Measurements from ENCODE around the gene CERS6. TPM values are rescaled to one million over a fixed set of nuclear protein-coding genes. Genes with fewer than 3 reads are reported as not detected.
"Not testable (repeated sequence)": the region's sequence is repeated elsewhere in the genome, so short reads cannot be mapped to it uniquely, and the experiment has no call there.

Gene CERS6
- total RNA-seq, 3 donors from 2014 or later = 14.1 to 17.2 (median 16.7) TPM

DNA sequence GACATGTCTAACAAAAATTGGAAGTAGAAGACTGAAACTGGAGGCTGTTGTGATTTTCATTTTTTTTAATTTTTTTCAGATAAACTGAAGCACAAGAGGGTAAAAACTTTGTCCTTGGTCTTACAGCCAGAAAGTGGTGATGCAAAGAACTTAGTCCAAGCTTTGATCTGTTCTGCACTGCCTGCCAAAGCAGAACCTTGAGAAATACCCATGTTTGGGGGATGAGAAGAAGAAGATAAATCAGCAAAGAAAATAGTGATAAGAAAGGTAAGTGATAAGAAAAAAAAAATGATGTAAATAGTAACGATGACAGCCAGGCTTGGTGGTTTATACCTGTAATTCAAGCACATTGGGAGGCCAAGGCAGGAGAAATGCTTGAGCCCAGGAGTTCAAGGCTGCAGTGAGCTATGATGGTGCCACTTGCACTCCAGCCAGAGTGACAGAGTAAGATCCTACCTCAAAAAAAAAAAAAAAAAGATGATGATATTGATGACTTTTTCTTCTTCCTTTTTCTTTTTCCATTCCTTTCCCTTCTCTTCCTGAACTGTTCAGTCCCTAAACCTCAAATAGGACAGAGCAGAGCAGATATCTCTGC is 331.8 kb downstream of the CERS6 start:
- ATAC-seq = no peak
- no peaks in the 10 kb centered on the region for H3K9me3 Mint-ChIP-seq
- DNase-seq = no peak
- no peak overlapping the region for H3K4me3 Mint-ChIP-seq
- H3K4me1 Mint-ChIP-seq (ENCODE audit: low read depth) = no peaks in the 10 kb centered on the region
- H3K36me3 Mint-ChIP-seq (ENCODE audit: insufficient read depth) = no peaks in the 10 kb centered on the region
- H3K27me3 Mint-ChIP-seq (ENCODE audit: low read depth) = peaks cover under 1% of the 10 kb centered on the region

DNA sequence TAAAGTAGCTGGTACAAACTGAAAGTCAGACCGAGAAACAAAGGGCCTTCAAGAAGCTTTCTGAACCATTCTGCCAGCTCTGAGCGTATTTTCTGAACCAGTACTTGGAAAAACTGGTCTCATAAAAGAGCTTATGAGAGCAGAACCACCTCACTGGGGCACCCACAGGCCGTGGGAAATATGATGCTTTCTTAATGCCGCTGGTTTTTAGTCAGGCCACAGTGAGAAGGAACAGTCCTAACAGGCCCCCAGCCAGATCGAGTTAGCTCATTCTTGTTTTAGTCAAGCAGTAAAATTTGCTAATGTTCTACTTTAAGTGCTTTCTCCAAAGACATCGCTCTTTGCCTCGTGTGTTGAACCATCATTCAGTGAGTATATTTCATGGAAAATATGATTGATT is 333.7 kb downstream of the CERS6 start:
- Mint-ChIP-seq H3K27me3 (ENCODE audit: low read depth) (peaks cover 6% of the 10 kb centered on the region), H3K4me3 (no peak overlapping the region), H3K4me1 (ENCODE audit: low read depth) (no peaks in the 10 kb centered on the region), H3K36me3 (ENCODE audit: insufficient read depth) (no peaks in the 10 kb centered on the region), H3K9me3 (no peaks in the 10 kb centered on the region)
- ATAC-seq (no peak), DNase-seq (no peak)

DNA sequence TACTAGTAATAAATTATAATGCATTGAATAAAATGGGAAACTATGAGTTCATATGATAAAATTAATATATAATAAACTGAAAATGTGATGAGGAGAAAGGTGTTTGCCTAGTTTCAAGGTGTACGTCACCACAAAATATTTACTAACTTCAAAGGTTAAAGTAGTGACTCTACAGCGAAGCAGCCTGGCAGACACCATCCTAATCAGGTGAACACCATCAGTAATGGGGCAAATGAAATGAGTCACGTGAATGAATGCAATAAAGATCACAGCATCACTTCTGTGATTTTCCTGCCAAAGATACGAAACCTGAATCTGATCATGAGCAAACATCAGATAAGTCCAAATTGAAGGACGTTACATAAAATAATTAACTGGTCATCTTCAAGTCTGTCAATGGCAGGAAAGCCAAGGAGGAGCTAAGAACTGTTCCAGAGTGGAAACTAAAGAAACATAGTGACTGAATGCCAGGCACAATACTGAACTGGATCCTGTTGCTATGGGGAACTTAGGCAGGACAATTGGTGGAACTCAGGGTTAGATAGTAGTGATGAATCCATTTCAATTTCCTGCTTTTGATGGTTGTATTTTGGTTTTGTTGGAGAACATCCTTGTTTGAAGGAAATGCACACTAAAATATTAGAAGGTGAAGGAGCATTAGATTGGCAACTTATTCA is 334.3 kb downstream of the CERS6 start:
- Mint-ChIP-seq H3K36me3 (ENCODE audit: insufficient read depth) (no peaks in the 10 kb centered on the region), H3K4me3 (no peak overlapping the region), H3K27me3 (ENCODE audit: low read depth) (peaks cover 6% of the 10 kb centered on the region), H3K4me1 (ENCODE audit: low read depth) (no peaks in the 10 kb centered on the region), H3K9me3 (no peaks in the 10 kb centered on the region)
- DNase-seq = no peak
- no peak for ATAC-seq

DNA sequence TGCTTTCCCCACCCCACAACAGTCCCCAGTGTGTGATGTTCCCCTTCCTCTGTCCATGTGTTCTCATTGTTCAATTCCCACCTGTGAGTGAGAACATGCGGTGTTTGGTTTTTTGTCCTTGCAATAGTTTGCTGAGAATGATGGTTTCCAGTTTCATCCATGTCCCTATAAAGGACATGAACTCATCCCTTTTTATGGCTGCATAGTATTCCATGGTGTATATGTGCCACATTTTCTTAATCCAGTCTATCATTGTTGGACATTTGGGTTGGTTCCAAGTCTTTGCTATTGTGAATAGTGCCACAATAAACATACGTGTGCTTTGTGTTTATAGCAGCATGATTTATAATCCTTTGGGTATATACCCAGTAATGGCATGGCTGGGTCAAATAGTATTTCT is 335.1 kb downstream of the CERS6 start:
- not testable (repeated sequence) for H3K36me3 Mint-ChIP-seq (ENCODE audit: insufficient read depth); H3K27me3 Mint-ChIP-seq (ENCODE audit: low read depth); H3K4me1 Mint-ChIP-seq (ENCODE audit: low read depth); ATAC-seq; DNase-seq; H3K4me3 Mint-ChIP-seq; H3K9me3 Mint-ChIP-seq

DNA sequence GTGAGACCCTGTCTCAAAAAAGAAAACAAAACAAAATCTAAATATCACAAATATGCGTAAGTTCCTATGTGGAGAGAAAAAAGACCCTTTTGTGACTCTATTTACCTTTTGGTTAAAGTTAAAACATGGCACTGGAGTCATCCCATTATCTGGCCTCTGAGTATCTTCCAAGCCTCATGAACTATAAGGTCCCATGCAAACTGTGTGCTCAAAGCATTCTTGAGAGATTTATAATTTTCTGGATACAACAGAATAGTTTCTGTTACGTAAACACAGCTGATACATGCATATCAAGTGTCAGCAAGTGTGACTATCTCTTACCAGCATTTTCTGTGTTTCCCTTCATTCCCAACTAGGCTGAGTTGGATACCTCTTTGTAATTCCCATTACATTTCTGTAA is 337.5 kb downstream of the CERS6 start:
- DNase-seq (no peak), ATAC-seq (no peak)
- no peaks in the 10 kb centered on the region for H3K9me3 Mint-ChIP-seq
- no peak overlapping the region for H3K4me3 Mint-ChIP-seq
- H3K4me1 Mint-ChIP-seq (ENCODE audit: low read depth) = no peaks in the 10 kb centered on the region
- no peaks in the 10 kb centered on the region for H3K36me3 Mint-ChIP-seq (ENCODE audit: insufficient read depth)
- H3K27me3 Mint-ChIP-seq (ENCODE audit: low read depth) = peaks cover 6% of the 10 kb centered on the region

DNA sequence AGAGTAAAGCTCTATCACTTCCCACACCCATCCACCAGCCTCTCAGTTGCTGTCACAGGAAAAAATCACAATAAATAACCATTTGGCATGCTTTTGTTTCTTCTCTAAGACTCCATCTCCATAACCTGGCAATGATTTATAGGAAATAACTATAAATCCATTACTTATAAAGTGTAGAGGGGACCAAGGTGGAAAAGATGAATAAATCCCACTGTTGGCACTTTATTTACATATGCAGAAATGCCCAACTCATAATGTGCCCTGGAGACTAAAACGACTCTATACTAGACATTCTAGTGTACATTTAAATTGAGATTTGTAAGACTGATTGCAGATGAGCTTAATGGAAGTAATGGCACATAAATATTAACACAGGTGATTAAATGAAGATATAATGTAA is 338.9 kb downstream of the CERS6 start:
- DNase-seq (no peak), ATAC-seq (no peak)
- H3K4me3 Mint-ChIP-seq = no peak overlapping the region
- peaks cover 6% of the 10 kb centered on the region for H3K27me3 Mint-ChIP-seq (ENCODE audit: low read depth)
- no peaks in the 10 kb centered on the region for H3K4me1 Mint-ChIP-seq (ENCODE audit: low read depth)
- no peaks in the 10 kb centered on the region for H3K36me3 Mint-ChIP-seq (ENCODE audit: insufficient read depth)
- H3K9me3 Mint-ChIP-seq = no peaks in the 10 kb centered on the region

DNA sequence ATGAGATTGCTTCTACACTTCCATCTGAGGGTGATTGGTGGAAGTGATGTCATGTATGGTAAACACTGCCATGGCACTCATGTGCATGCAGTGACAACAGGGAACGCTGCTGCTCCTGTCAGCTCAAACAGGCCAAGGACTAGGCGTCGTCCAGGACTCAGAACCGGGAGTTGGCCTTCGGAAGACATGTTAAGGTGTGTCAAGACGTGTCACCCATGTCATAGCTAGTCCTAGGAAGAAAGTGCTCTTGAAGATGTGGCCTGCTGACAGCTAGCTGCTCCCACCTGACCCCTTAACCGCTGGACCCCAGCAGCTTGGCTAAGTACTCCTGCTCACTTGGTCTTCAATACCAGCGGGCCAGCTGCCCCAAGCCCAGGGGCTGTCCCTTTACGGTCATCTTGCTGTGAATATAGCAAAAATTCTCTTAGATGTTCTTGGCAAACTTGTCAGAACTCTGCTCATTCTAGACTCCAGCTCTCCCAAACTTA is 340.1 kb downstream of the CERS6 start:
- no peaks in the 10 kb centered on the region for H3K4me1 Mint-ChIP-seq (ENCODE audit: low read depth)
- ATAC-seq (no peak), DNase-seq (no peak)
- no peaks in the 10 kb centered on the region for H3K9me3 Mint-ChIP-seq
- peaks cover 6% of the 10 kb centered on the region for H3K27me3 Mint-ChIP-seq (ENCODE audit: low read depth)
- H3K36me3 Mint-ChIP-seq (ENCODE audit: insufficient read depth) = no peaks in the 10 kb centered on the region
- no peak overlapping the region for H3K4me3 Mint-ChIP-seq

DNA sequence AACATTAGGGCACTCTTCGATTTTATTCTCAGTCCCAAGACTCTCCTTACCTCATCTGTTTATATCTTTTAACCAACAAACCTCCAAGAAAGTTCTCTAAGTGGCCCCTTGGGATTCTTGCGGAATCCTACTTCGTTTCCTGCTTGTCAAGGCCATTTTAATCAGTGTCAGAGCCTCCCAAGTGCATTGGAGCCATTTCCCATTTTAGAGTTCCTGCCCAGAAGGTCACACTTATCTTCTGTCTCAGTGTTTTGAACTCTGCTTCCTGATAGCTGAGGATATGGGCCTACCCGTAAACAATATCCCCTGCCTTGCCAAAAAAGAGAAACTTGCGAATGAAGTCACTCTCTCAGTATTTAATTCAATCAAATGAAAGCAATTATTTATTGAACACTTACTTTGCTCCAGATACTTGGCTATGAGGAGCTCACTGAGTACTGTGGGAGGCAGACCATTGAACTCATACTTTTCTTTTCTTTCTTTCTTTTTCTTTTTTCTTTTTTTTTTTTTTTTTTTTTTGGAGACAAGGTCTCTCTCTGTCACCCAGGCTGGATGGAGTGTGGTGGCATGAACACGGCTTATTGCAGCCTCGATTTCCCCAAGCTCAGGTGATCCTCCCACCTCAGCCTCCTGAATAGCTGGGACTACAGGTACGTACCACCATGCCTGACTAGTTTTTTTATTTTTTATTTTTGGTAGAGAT is 340.7 kb downstream of the CERS6 start:
- no peak for ATAC-seq
- DNase-seq = no peak
- H3K9me3 Mint-ChIP-seq = no peaks in the 10 kb centered on the region
- no peak overlapping the region for H3K4me3 Mint-ChIP-seq
- H3K4me1 Mint-ChIP-seq (ENCODE audit: low read depth) = no peaks in the 10 kb centered on the region
- peaks cover 6% of the 10 kb centered on the region for H3K27me3 Mint-ChIP-seq (ENCODE audit: low read depth)
- no peaks in the 10 kb centered on the region for H3K36me3 Mint-ChIP-seq (ENCODE audit: insufficient read depth)

DNA sequence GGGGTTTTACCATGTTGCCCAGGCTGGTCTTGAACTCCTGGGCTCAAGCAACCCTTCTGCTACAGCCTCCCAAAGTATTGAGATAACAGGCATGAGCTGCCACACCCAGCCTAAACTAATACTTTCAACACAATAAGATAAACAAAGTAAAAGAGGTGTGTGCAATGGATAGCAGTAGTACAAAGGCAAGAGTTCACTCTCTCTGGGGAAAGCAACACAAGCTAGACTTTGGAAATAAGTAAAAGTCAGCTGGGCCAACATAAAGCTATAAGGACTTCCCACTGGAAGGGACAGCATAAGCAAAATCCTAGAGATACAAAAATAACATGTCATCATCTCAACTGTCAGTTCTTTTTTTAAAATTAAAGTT is 341.2 kb downstream of the CERS6 start:
- Mint-ChIP-seq H3K9me3 (no peaks in the 10 kb centered on the region), H3K4me1 (ENCODE audit: low read depth) (no peaks in the 10 kb centered on the region), H3K36me3 (ENCODE audit: insufficient read depth) (no peaks in the 10 kb centered on the region), H3K27me3 (ENCODE audit: low read depth) (peaks cover 6% of the 10 kb centered on the region), H3K4me3 (no peak overlapping the region)
- DNase-seq (no peak), ATAC-seq (no peak)

DNA sequence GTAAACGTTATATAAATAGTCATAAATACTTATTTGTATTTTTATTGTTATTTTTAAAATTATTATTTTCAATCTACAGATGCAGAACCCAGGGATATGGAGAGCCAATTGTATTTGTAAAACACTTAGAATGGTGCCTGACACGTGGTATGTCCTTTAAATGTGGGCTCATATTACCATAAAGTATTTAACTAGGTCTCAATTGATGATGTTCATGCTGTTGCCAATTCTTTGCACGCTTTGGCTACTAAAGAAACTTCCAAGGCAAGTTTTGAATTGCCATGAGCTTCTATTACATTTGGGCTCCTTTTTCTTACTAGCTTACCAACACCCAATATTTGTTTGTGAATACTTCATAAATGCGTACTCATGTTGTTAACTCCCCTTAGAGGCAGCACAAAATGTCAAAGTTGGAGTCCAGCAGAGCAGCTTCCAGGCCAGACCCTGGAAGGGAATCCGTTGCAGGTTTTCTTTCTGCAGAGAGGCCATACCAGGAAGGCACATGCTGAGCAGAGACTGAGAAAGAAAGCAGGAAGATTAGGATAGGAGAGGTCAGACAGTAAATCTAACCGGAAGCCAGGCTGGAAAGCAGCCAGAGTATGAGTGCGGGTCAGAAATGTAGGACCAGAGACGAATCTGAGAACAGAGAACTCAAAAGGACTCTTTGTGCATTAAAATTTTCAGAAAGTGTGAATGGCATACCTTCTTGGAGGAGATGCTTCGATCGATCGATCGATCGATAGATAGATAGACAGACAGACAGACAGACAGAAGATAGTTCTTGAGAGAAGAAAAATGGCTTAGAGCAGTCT is 342.2 kb downstream of the CERS6 start:
- ATAC-seq = no peak
- Mint-ChIP-seq H3K9me3 (no peaks in the 10 kb centered on the region), H3K36me3 (ENCODE audit: insufficient read depth) (no peaks in the 10 kb centered on the region), H3K4me3 (no peak overlapping the region), H3K27me3 (ENCODE audit: low read depth) (peaks cover 4% of the 10 kb centered on the region), H3K4me1 (ENCODE audit: low read depth) (no peaks in the 10 kb centered on the region)
- DNase-seq = no peak

DNA sequence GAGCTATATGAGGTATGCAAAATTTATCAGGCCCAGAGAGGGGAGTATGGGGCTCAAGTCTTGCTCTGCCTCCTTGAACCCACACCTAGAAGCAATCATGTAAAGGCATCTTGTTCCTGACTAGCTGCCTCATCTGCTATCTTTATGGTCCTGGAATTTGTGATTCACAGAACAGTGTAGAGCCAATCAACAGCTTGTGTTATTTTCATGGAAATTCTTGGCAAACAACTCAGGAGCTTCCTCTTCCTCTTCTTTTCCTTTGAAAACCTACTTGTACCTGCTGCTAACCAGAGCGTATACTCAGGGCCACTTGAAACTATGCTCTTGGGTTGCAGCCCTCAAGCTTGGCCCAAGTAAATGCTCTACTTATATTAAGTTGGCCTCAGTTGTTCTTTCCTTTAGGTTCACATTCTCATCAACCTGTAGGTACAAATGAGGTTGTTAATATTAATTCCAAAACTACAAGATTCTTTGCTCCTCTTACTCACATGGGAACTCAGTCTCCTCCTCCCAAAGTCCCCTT is 342.9 kb downstream of the CERS6 start:
- no peak for DNase-seq
- ATAC-seq = no peak
- Mint-ChIP-seq H3K4me1 (ENCODE audit: low read depth) (no peaks in the 10 kb centered on the region), H3K9me3 (no peaks in the 10 kb centered on the region), H3K36me3 (ENCODE audit: insufficient read depth) (no peaks in the 10 kb centered on the region), H3K27me3 (ENCODE audit: low read depth) (peaks cover 2% of the 10 kb centered on the region), H3K4me3 (no peak overlapping the region)

DNA sequence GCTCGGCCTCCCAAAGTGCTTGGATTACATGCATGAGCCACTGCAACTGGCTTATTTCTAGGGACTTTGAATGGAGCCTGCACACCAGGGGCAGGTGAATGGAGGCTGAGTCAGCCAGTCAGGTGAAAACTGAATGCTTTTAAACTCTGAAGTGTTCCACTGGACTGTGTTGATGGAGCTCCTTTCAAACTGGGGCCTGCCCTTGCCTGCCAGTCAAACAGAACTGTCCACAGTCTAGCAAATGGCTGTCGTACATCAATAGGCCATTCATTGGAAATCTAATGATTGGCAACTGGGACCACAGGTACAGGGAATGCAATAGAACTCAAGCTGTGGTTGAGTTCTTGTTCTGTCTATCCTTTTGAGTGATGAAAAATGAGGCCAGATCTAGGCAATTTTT is 345.4 kb downstream of the CERS6 start:
- H3K4me1 Mint-ChIP-seq (ENCODE audit: low read depth) = no peaks in the 10 kb centered on the region
- no peaks in the 10 kb centered on the region for H3K9me3 Mint-ChIP-seq
- H3K27me3 Mint-ChIP-seq (ENCODE audit: low read depth) = no peaks in the 10 kb centered on the region
- ATAC-seq (no peak), DNase-seq (no peak)
- H3K36me3 Mint-ChIP-seq (ENCODE audit: insufficient read depth) = no peaks in the 10 kb centered on the region
- H3K4me3 Mint-ChIP-seq = no peak overlapping the region

DNA sequence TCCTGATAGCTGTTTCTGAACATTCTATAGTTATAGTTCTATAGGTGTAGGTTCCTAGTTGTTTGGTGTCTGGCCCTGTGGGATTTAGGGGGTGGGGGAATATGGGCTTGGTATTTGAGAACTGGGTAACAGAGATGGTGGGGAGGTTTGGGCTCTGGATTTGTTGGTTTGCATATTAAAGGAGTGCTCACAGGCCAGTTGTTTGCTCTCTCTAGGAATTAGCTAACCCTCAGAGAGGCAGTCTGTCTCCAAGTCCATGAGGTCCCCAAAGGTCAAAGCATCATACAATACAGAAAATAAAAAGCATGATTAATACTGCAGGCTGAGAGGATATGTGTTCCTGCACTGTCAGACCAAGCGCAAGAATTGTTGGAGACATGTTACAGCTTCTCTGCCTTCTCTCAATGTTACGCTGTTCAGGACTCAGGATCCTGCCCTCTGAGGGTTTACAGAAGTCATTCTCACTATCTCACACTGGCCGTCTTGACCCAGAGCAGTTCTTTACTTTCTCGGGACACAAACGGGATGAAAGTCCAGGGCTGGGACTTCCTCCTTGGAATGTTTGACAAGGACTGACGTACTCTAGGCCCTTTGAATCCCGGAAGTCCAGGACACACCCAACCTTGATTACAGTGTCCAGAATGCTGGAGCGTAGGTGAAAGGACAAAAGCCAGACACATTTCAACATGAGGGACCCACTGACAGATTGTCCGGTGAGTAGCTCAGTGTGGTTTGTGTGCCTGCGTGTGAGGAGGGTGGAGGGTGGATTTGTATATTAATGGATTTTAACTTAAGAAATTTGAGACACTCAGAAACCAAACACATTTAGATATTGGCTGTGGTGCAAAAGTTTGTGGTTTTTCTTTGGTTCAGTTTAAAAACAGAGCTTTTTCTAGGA is 346.1 kb downstream of the CERS6 start, which contains the start of gene NOSTRIN:
Gene NOSTRIN (plus strand): TSS at position 677 of the 898 bp plus-strand sequence. CDS start 10 bp downstream, at position 687.
- Mint-ChIP-seq H3K4me1 (ENCODE audit: low read depth) (no peaks in the 10 kb centered on the region), H3K9me3 (no peaks in the 10 kb centered on the region), H3K27me3 (ENCODE audit: low read depth) (no peaks in the 10 kb centered on the region), H3K4me3 (no peak within 1 kb of the TSS), H3K36me3 (ENCODE audit: insufficient read depth) (no peaks in the 10 kb centered on the region)
- ATAC-seq (no peak), DNase-seq (no peak)
